HEK293T (cell line): ENCODE data around the gene SLC6A6.

ENCODE experiments used
- CTCF ChIA-PET: fragments of 350-600 bp; formaldehyde crosslinking; extraction: SDS; loops from one replicate; lab custom pipeline; 2021; ENCODE audit warnings: antibody characterized with exemption, inconsistent platforms; lab: Yijun Ruan, JAX
- POLR2A ChIA-PET: fragments of 350-600 bp; formaldehyde crosslinking; extraction: SDS; loops from one replicate; lab custom pipeline; 2020; ENCODE audit warnings: antibody characterized with exemption, inconsistent platforms; lab: Yijun Ruan, JAX
- DNase-seq: peaks from one replicate; pipeline ENCODE4 v3.0.0; 2012; ENCODE audit warnings: mixed read lengths; ENCODE audit errors: extremely low spot score
- ARNT ChIP-seq: fragments of 450-650 bp; IDR thresholded peaks from 2 replicates; pipeline ENCODE4 v1.6.1; 2017; ENCODE audit warnings: mild to moderate bottlenecking
- BHLHE40 ChIP-seq: fragments of 450-650 bp; IDR thresholded peaks from 2 replicates; pipeline ENCODE4 v1.6.1; 2016; ENCODE audit warnings: mild to moderate bottlenecking, moderate library complexity, borderline replicate concordance
- CTBP1 ChIP-seq: fragments of 450-650 bp; IDR thresholded peaks from 2 replicates; pipeline ENCODE4 v1.6.1; 2016; ENCODE audit warnings: borderline replicate concordance
- ELF4 ChIP-seq: fragments of 450-650 bp; IDR thresholded peaks from 2 replicates; pipeline ENCODE4 v1.6.1; 2017; ENCODE audit warnings: antibody characterized with exemption
- FOXA1 ChIP-seq: fragments of 450-650 bp; IDR thresholded peaks from 2 replicates; pipeline ENCODE4 v1.6.1; 2016; ENCODE audit warnings: mild to moderate bottlenecking
- FOXK2 ChIP-seq: fragments of 450-650 bp; IDR thresholded peaks from 2 replicates; pipeline ENCODE4 v1.6.1; 2016; ENCODE audit warnings: mild to moderate bottlenecking
- FOXM1 ChIP-seq: fragments of 450-650 bp; IDR thresholded peaks from 2 replicates; pipeline ENCODE4 v1.6.1; 2017; ENCODE audit warnings: mild to moderate bottlenecking, borderline replicate concordance
- HDGF ChIP-seq: fragments of 450-650 bp; IDR thresholded peaks from 2 replicates; pipeline ENCODE4 v1.6.1; 2017; ENCODE audit warnings: antibody characterized with exemption, borderline replicate concordance
- L3MBTL2 ChIP-seq: fragments of 450-650 bp; conservative IDR thresholded peaks from 2 replicates; pipeline ENCODE4 v1.6.1; 2016; ENCODE audit warnings: mild to moderate bottlenecking
- LEF1 ChIP-seq: fragments of 450-650 bp; IDR thresholded peaks from 2 replicates; pipeline ENCODE4 v1.6.1; 2017; ENCODE audit warnings: mild to moderate bottlenecking, borderline replicate concordance
- NFRKB ChIP-seq: fragments of 450-650 bp; IDR thresholded peaks from 2 replicates; pipeline ENCODE4 v1.6.1; 2016; ENCODE audit warnings: mild to moderate bottlenecking, moderate library complexity
- SP1 ChIP-seq: fragments of 450-650 bp; IDR thresholded peaks from 2 replicates; pipeline ENCODE4 v1.6.1; 2017
- SUZ12 ChIP-seq: fragments of 450-650 bp; IDR thresholded peaks from 2 replicates; pipeline ENCODE4 v1.6.1; 2016; ENCODE audit warnings: mild to moderate bottlenecking
- TARDBP ChIP-seq: fragments of 450-650 bp; IDR thresholded peaks from 2 replicates; pipeline ENCODE4 v1.6.1; 2016
- ZNF384 ChIP-seq: fragments of 450-650 bp; IDR thresholded peaks from 2 replicates; pipeline ENCODE4 v1.6.1; 2016
- TF ChIP-seq, protein P1 (sequence below): fragments of 450-650 bp; IDR thresholded peaks from 2 replicates; pipeline ENCODE4 v1.6.1; 2016

SLC6A6 gene

GRCh38 chr3:14411988-14412387 lies 9.6 kb downstream of the SLC6A6 start:
- POLR2A ChIA-PET, result no interaction called here
- peak; percentile 35 for DNase-seq
- CTCF ChIA-PET, result interaction anchor here (0.6 kb wide), 1 partner anchor 1798 kb away, joined by 3 read pairs; no protein-coding TSS in a partner anchor
- TF ChIP-seq HDGF (no peak), ARNT (no peak), ELF4 (no peak), CTBP1 (no peak), NFRKB (no peak), FOXM1 (no peak)

GRCh38 chr3:14412831-14413380 lies 10.5 kb downstream of the SLC6A6 start:
- CTCF ChIA-PET, result no interaction called here
- POLR2A ChIA-PET, result no interaction called here

GRCh38 chr3:14413381-14414071 lies 11.1 kb downstream of the SLC6A6 start:
- DNase-seq, result no peak
- CTCF ChIA-PET, result no interaction called here
- TF ChIP-seq SUZ12 (no peak), HDGF (no peak), FOXA1 (no peak), NFRKB (no peak), FOXK2 (no peak), ELF4 (no peak)
- TF ChIP-seq, protein P1, sequence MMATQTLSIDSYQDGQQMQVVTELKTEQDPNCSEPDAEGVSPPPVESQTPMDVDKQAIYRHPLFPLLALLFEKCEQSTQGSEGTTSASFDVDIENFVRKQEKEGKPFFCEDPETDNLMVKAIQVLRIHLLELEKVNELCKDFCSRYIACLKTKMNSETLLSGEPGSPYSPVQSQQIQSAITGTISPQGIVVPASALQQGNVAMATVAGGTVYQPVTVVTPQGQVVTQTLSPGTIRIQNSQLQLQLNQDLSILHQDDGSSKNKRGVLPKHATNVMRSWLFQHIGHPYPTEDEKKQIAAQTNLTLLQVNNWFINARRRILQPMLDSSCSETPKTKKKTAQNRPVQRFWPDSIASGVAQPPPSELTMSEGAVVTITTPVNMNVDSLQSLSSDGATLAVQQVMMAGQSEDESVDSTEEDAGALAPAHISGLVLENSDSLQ, result no peak
- POLR2A ChIA-PET, result no interaction called here

More at GRCh38 chr3:14412831-14413380, 10.5 kb downstream of the SLC6A6 start:
- TF ChIP-seq L3MBTL2 (no peak), FOXM1 (no peak), CTBP1 (no peak), ELF4 (no peak), NFRKB (no peak), FOXK2 (no peak), LEF1 (no peak), SUZ12 (no peak)
- TF ChIP-seq, protein P1, result no peak
- DNase-seq, result no peak

DNA sequence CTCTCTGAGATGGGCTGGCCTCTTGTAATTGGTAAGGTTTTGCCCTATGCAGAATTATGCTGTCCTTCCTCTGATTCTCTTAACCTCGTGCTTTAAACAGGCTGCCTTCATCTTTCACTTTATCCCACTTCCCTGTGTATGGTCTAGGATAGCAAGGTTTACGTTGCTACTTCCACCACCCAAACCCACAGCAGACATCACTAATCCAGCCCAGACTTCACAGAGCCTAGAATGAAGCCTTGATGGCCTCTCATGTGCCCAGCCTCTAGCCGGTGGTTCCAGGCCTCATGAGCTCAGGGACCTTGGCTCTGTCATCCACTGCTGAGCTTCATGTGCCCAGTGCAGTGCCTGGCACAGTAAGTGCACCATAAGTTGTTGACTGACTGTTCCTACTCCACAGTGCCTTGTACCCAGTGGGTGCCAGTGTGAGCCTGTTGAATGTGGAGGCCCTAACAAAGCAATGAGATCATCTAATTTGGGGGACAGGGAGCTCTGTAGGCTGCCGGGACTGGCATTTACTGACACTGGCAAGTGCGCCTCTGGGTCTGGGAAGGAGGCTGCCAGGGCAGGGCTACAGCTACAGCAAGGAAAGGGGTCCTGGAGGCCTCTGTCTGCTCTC lies 12.5 kb downstream of the SLC6A6 start:
- no peak for DNase-seq
- TF ChIP-seq ZNF384 (no peak), FOXK2 (no peak), SUZ12 (no peak), ARNT (no peak), TARDBP (no peak), SP1 (no peak), NFRKB (no peak)
- ChIA-PET POLR2A (no interaction called here), CTCF (no interaction called here)

GRCh38 chr3:14415501-14415900 lies 13.1 kb downstream of the SLC6A6 start:
- DNase-seq, result no peak
- CTCF ChIA-PET, result no interaction called here
- TF ChIP-seq ARNT (no peak), SUZ12 (no peak), HDGF (no peak), ELF4 (no peak), LEF1 (no peak), CTBP1 (no peak), FOXM1 (no peak), SP1 (no peak), ZNF384 (no peak), BHLHE40 (no peak), NFRKB (no peak), FOXK2 (no peak), L3MBTL2 (no peak), FOXA1 (no peak), TARDBP (no peak)
- TF ChIP-seq, protein P1, result no peak
- POLR2A ChIA-PET, result no interaction called here

GRCh38 chr3:14416453-14416852 lies 14.0 kb downstream of the SLC6A6 start:
- ChIA-PET CTCF (no interaction called here), POLR2A (no interaction called here)
- TF ChIP-seq SUZ12, result no peak
- TF ChIP-seq L3MBTL2, result no peak
- no peak for TF ChIP-seq FOXM1
- TF ChIP-seq, protein P1, result no peak
- TF ChIP-seq SP1, result no peak
- no peak for TF ChIP-seq TARDBP
- TF ChIP-seq ARNT, result no peak
- no peak for TF ChIP-seq NFRKB
- TF ChIP-seq FOXK2, result no peak
- TF ChIP-seq BHLHE40, result no peak
- TF ChIP-seq LEF1, result no peak
- no peak for TF ChIP-seq HDGF
- no peak for TF ChIP-seq FOXA1
- no peak for TF ChIP-seq CTBP1
- no peak for TF ChIP-seq ZNF384
- no peak for DNase-seq
